GM23248 (cell line): ENCODE data around the gene SYK.

Experiments
- EZH2 ChIP-seq: fragments of 200-600 bp; sonication (generic); IDR thresholded peaks from 2 replicates; pipeline ENCODE4 v1.6.1; 2018; ENCODE audit warnings: antibody characterized with exemption, mild to moderate bottlenecking; ENCODE audit not compliant: insufficient read depth, poor library complexity, severe bottlenecking
- EZH2phosphoT487 ChIP-seq: fragments of 200-600 bp; sonication (generic); IDR thresholded peaks from 2 replicates; pipeline ENCODE4 v1.6.1; 2018; ENCODE audit warnings: antibody characterized with exemption, moderate library complexity, mild to moderate bottlenecking, low read depth; ENCODE audit not compliant: insufficient read depth

DNA sequence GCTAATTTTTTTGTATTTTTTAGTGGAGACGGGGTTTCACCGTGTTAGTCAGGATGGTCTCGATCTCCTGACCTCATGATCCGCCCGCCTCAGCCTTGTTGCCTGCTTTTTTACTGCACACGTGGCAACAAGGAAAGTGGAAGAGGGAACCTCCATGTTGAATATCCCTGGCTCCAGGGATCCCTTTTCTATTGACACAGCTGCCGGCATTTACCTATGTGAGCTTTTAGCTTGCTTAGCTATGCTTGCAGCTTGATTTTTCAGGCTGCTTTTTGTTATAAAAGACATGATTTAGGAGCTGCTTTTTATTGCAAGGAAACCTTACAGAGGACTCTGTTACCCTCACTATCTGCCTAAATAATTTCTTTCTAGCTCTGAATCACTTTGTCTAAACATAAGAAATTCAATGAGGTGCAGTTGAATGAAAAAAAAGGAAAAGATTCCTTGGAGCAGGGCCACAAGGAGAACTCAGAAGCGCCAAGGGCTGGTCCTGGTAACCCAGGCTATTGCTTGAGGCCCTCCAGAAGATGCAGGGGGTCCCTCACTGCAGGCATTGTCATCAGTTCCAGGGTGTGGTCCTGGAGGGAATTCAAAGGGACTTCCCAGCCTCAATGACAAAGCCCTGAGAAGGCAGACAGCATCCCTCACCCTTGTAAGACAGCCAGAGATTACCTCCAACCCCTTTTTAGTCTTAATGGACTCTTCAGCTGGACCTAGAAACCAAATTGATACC is 89.9 kb downstream of the SYK start:
- TF ChIP-seq EZH2phosphoT487 (no peak), EZH2 (no peak)
